PFSK-1 (cell line): ENCODE results near the gene BDH1.

Experiments used
- FOXP2 ChIP-seq: optimal IDR thresholded peaks from 2 replicates; pipeline ENCODE3; 2011; ENCODE audit warnings: borderline replicate concordance, control low read depth, inconsistent platforms; ENCODE audit not compliant: insufficient read depth; ENCODE audit errors: extremely low read length, extremely low read depth
- POLR2AphosphoS5 ChIP-seq: IDR thresholded peaks from 2 replicates; pipeline ENCODE4 v1.6.1; 2012; ENCODE audit warnings: low read depth, mild to moderate bottlenecking, control low read depth, low read length, moderate library complexity
- REST ChIP-seq, 2 experiments: IDR thresholded peaks; 2 replicates each; pipeline versions ENCODE4 v1.6.1 to v1.8.0; 2011 to 2012; ENCODE audit warnings: low read depth in 2 of 2, low read length in 2 of 2, control low read depth in 1 of 2, inconsistent platforms in 1 of 2, mild to moderate bottlenecking in 1 of 2, moderate library complexity in 1 of 2; ENCODE audit not compliant: insufficient read depth in 1 of 2
- SIN3A ChIP-seq: IDR thresholded peaks from 2 replicates; pipeline ENCODE4 v1.6.1; 2012; ENCODE audit warnings: mild to moderate bottlenecking, low read length, moderate library complexity, borderline replicate concordance; ENCODE audit not compliant: insufficient read depth
- TAF1 ChIP-seq: IDR thresholded peaks from 2 replicates; pipeline ENCODE4 v1.6.1; 2012; ENCODE audit warnings: low read length, control low read depth, borderline replicate concordance; ENCODE audit not compliant: insufficient read depth

BDH1 gene

GRCh38 chr3:197508461-197508860 lies 47.3 kb downstream of the BDH1 start:
- TF ChIP-seq POLR2AphosphoS5, result no peak
- TF ChIP-seq FOXP2, result no peak
- TF ChIP-seq TAF1, result no peak
- no peak for TF ChIP-seq REST (IDR thresholded peaks at IDR 0.05; ENCODE audit: insufficient read depth in 1 of 2, low read depth in 2 of 2, low read length in 2 of 2)
- no peak for TF ChIP-seq SIN3A

- no peak for TF ChIP-seq FOXP2
- TF ChIP-seq POLR2AphosphoS5, result no peak
- no peak for TF ChIP-seq TAF1
- no peak for TF ChIP-seq REST (IDR thresholded peaks at IDR 0.05; ENCODE audit: insufficient read depth in 1 of 2, low read depth in 2 of 2, low read length in 2 of 2)
- TF ChIP-seq SIN3A, result no peak
Observed at GRCh38 chr3:197508051-197508451, 47.7 kb downstream of the BDH1 start.

- TF ChIP-seq SIN3A (no peak), TAF1 (no peak), POLR2AphosphoS5 (no peak), REST (IDR thresholded peaks at IDR 0.05; ENCODE audit: insufficient read depth in 1 of 2, low read depth in 2 of 2, low read length in 2 of 2) (no peak), FOXP2 (no peak)
Observed at GRCh38 chr3:197507541-197507940, 48.2 kb downstream of the BDH1 start.

- TF ChIP-seq REST (IDR thresholded peaks at IDR 0.05; ENCODE audit: insufficient read depth in 1 of 2, low read depth in 2 of 2, low read length in 2 of 2), result no peak
- TF ChIP-seq SIN3A, result no peak
- TF ChIP-seq TAF1, result no peak
- TF ChIP-seq FOXP2, result no peak
- no peak for TF ChIP-seq POLR2AphosphoS5
Observed at GRCh38 chr3:197507081-197507480, 48.7 kb downstream of the BDH1 start.

- no peak for TF ChIP-seq TAF1
- TF ChIP-seq SIN3A, result no peak
- TF ChIP-seq FOXP2, result no peak
- no peak for TF ChIP-seq POLR2AphosphoS5
- TF ChIP-seq REST (IDR thresholded peaks at IDR 0.05; ENCODE audit: insufficient read depth in 1 of 2, low read depth in 2 of 2, low read length in 2 of 2), result no peak
Observed at GRCh38 chr3:197505796-197506548, 49.8 kb downstream of the BDH1 start.
